Midbrain (tissue), 1 donor: ENCODE measurements around the gene TBC1D2B.
"Not testable (repeated sequence)": the region's sequence is repeated elsewhere in the genome, so short reads cannot be mapped to it uniquely, and the experiment has no call there.

Source experiments
- DNase-seq: peaks from one replicate; lab custom pipeline; 2025; lab: John Stamatoyannopoulos, UW

Gene TBC1D2B

DNA sequence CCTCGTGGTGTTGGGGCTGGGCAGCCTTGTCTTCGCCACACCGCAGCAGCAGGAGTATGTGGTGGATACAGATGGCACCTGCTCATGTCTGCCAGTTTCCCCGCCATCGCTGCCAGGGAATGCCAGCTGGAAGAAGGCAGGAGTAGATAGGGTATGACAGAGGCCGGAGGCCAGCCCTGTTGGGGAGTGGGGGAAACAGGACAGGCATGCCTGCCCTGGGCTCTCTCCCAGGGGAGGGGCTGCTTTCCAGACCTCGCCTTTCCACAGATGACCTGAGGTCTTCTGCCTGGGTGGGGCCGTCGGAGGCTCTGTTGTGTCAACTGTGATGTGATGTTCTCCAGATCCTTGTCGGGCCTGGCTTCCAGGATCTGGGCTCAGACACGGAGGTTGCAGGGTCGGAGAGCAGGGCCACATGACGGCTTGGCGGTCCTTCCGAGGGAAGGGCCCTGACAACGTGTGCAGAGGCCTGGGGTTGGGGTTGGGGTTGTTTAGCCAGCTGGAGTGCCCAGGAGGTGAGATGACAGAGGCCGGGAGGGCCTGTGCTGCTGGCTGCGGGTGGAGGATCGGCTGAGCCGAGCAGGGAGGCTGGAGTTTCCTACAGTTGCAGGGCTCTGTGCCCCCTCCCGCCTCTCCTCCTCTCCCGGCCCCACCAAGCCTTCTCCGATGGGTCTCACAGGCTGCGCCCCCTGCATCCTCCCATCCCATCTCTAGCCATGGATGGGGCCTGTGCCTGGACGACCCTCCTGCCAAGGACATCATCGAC is 102.0 kb downstream of the TBC1D2B start:
- no peak for DNase-seq

DNA sequence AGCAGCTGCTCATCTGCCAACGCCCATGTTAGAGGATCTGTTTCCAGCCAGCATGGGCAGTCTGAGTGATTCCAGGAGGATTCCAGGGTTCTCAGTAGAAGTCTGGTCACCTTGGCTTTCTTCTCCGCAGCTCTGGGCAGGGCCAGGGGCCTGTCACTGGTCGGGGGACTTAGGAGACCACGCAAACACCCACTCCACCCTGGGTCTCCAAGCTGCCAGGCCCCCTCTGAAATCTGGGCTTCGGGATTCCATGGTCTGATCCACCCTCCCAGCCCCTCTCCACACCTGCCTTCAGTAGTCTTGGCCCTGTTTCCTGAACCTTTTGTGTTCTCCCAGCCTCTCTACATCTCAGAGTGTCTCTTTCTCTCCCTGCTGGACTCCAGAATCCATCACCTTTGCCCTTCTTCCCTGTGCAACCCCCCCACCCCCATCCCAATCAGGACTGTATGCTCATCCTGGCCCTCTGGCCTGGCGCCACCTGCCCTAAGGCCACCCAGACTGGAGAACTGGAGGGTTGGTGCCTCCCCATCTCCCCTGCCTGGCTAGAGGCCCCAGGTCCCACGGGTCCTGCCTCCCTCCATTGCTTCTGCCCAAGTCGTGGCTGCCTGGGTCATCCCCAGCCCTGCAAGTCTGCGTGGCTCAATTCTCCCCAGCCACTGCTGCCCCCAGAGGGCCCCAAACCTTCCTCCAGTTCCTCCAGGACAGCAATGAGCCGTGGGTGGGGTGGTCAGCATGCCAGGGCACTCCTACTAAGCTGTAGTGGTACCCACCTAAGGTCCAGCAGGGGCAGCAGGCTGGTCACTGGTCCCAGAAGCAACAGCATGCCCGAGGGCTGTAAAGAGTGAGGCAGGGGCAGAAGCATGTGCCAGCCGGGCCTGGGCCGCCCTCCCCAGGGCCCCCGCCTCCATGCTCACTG is 102.8 kb downstream of the TBC1D2B start:
- no peak for DNase-seq

DNA sequence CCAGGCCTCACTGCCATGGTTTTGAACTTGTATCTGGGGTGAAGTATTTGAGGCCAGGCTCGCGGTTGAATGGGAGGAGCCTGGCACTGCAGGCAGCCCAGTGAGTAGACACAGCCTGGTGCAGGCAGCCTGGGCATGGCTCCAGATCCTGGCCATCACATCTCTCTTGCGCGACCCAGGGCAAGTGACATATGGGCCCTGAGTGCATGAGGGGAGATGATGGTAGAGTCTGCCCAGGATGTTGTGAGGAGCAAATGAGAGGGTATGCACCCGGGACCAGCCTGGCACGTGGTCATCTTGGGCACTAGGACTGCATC is 103.5 kb downstream of the TBC1D2B start:
- DNase-seq, result peak; percentile 9

DNA sequence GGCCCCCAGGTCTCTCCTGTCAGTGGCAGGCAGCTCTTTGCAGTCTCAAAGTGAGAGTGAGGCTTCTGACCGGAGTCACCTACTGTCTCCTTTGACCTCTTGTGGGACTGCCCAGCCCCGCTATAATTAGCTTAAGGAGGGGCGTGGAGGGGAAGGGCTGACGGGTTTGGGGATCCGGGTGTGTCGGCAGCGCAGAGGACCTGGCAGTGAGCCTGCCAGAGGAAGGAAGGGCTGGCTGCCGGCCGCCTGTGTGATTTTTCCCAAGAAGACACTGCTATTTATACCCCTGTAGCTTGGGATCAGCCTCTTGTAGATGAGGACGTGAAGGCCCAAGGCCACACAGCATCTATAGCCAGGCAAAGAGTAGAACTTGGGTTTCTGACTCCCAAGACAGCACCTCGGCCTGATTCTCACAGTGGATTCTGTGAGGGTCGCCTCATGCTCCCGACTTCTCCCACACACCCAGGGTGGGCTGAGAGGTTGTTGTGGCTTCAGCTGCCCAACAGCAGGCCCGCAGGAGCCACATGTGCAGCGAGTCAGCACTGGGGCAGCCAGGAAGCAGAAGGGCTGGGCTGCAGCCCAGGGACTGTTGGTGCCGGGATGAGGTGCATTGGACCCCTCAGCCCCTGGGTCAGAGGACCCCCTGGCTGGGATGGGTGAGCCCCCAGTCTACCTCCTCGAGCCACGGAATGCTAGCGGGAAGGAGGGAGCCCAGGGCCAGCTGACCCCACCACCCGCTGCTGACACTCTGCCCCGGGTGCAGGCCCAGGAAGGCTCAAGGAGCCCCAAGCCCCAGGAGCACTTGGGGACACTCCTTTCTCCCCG is 104.0 kb downstream of the TBC1D2B start:
- DNase-seq, result not testable (repeated sequence)

DNA sequence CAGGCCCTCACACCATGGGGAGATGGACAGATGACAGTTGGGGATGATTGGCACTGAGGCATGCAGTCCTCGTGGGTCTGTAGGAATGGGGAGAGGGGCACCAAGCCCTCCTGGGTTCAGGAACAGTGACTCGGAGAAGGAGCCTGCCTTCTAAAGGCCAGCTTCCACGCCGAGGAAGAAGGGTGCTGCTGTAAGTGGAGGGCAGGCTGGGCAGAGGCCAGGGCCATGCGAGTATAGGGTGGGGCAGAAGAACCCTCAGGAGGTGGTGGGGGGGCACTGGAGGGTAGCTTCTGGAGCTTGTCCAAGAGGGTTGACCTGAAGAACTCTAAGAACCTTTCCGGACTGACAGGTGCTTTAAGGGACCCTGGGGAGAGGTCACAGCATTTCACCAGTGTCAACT is 104.8 kb downstream of the TBC1D2B start:
- DNase-seq, result not testable (repeated sequence)

DNA sequence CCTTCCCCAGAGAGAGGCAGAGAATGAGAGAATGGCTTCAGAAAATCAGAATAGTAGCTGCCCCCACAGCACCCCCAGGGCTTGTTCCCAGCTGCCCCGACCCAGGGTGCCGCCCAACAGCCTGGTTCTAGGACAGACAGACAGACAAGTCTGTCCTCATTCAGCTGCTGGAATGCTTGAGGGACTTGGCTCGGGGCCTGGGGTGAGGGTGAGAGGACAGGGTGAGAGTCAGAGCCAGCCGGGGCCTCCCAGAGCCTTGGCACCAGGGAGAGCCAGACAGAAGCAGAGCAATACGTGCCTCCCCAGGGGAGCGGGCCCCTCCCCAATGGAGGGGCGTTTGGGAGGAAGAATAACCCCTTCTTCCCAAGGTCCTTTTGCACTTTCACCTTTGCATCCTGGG is 105.6 kb downstream of the TBC1D2B start:
- not testable (repeated sequence) for DNase-seq

DNA sequence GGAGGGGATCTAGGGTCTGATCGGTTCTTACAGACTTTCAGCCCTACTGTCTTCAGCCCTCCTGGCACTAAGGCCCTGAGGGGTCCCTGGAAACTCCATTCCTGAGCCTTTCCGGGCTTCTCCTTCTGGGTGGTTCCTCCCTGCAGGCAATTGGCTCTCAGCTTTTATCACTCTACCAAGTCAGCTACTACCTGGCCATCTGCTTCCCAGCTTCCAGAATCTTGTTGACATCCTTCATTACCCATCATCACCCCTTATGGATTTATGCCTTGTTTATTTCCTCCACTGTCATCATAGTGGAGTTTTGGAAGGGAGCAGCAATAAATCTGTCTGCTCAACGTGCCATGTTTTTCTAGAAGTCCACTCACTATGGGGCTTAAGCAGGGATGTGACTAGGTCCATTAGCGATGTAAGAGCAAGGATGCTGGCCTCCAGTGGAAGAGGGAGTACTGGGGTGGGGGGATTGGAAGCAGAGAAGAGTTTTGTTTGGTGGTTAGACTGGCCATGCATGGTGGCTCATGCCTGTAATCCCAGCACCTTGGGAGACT is 106.6 kb downstream of the TBC1D2B start:
- DNase-seq, result not testable (repeated sequence)

DNA sequence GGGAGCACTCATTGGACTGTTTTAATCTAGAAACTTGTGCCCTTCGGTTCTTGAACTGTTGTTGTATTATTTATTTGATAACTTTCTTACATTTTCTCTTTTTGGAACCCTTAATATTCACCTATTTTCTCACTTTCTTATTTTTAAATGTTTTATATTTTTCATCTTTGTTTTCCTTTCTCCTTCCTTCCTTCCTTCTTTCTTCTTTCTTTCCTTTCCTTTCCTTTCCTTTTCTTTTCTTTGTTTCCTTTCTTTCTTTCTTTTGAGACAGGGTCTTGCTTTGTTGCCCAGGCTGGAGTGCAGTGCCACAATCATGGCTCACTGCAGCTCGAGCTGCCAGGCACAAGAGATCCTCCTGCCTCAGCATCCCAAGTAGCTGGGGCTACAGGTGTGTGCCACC is 108.5 kb downstream of the TBC1D2B start:
- no peak for DNase-seq

DNA sequence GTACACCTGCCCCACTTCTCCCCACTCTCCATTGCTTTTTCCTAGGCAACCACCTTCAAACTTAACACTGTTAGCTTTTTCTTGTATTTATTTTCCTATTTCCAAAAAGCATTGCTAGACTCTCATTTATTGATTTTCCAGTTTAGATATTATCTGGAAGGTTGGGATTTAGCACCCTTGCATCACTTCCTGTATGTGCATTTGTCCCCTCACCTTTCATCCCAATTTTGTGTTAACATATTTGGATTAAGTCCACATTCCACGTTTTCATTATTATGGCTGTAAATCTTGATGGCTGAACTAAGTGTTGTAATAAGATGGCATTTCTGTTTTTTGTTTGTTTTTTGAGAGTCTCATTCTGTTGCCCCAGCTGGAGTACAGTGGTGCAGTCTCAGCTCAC is 109.7 kb downstream of the TBC1D2B start:
- DNase-seq, result no peak

DNA sequence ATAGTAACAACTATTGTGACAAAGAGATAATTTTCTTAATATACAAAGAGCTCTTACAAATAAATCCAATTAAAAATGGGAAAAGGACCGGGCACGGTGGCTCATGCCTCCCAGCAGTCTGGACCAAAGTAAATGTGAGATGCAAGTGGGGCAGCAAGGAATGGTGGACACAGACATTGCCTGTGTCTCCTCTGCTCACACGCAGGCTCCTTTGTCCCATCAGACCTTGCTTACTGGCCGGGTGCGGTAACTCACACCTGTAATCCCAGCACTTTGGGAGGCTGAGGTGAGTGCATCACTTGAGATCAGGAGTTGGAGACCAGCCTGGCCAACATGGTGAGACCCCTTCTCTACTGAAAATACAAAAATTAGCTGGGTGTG is 110.3 kb downstream of the TBC1D2B start:
- not testable (repeated sequence) for DNase-seq

DNA sequence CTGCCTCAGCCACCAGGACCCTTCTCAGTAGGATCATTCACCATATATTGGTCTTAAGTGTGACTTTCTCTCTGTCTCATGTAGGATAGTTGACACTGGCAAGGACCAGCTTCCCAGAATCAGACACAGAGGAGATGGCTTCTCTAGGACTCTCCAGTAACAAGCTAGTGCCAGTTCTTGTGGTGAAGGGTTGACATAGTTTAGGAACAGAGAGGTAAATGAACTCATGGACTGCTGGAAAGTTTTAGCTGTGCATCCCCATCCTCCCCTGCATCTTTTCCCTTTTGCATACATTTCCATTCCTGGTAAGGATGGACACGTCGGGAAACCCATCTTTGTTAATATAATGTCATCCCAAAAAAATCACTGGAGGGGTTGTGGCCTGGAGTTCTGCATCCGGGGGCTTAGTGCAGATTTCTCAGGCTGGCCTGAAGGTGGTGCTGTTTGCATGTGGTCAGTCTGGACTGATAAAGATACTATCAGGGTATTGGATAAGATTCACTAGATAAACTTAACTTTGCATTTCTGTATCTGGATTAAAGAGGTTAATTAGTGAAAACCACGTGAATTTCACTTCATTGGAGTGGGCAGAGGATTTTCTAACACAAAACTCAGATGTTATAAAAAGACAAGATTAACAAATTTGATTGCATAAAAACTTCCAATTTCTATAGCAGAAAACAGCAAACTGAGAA is 110.8 kb downstream of the TBC1D2B start:
- peak; percentile 52 for DNase-seq

DNA sequence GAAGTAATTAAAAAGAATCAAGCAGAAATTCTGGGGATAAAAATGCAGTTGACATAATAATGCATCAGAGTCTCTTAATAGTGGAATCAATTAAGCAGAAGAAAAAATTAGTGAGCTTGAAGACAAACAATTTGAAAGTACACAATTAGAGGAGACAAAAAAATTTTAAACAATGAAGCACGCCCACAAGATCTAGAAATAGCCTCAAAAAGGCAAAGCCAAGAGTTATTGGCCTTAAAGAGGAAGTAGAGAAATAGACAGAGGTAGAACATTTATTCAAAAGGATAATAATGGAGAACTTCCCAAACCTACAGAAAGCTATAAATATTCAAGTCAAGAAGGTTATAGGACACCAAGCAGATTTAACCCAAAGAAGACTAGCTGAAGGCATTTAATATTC is 113.3 kb downstream of the TBC1D2B start:
- no peak for DNase-seq

DNA sequence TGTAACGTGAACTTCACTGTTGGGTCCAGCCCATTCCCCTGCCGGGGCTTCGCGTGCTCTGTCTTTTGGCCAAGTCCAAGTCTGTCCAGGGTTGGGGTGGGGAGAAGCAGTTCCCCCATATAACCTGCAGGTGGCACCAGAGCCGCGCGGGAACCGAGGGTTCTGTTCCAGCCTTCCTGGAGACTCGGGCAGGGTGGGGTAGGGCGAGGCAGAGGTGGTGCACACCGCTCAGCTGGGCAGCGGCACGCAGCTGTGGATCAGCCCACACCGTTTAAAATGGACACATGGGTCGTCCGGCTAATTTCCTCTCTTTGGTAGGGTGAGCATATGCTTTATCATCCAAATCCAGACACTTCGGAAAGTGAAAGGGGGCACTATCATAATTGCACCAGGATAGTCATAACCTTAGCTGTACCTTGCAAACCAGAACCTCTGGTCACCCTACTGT is 118.1 kb downstream of the TBC1D2B start:
- peak; percentile 68 for DNase-seq

DNA sequence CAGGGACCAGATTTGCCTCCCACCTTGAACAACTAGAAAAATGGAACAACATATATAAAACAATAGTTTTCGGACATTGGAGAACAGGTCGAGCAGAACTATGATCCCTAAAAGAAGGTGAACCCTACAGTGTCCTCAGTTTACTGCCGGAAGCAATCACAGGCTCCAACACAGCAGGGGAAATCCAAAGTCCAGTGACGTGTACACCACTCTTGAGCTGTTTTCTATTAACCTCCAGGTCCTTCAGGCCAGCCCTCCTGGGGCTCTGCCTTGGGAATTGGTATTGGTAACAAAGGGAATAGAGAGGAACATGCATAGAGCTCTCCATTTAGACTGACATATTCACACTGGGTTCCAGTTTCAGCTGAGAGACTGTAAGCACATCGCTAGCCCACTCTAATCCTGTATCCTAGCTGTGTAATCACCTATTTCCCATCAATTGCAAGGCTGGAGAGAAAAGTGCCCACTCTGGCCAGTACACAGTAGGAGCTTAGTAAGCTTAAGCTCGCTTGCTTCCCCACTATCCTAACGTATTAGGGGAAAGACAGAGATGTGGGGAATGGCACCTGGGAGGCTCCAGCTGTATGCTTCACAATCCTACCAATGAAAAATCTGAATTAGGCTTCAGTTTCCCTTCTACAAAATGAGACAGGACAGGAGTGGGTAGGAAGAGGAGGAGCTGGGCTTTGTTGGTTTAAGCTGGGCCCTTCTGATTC is 118.6 kb downstream of the TBC1D2B start:
- not testable (repeated sequence) for DNase-seq

DNA sequence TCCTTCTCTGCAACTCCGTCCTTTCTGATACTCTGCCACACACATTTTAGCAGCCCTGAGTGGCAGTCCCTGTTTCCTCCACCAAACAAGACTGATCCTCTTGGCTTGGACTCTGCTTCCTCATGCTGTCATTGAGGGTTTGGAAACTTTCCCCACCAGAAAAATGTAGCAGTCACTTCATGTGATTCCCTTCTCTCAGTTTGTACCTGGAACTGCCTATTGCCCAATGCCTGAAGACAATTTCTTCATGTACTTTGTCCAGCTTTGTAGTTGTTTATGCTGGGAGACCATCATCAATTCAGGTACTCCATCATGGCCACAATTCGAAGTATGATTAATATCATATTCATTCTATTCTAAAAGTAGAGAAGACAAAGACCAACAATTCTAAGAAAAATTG is 119.5 kb downstream of the TBC1D2B start:
- DNase-seq, result not testable (repeated sequence)

DNA sequence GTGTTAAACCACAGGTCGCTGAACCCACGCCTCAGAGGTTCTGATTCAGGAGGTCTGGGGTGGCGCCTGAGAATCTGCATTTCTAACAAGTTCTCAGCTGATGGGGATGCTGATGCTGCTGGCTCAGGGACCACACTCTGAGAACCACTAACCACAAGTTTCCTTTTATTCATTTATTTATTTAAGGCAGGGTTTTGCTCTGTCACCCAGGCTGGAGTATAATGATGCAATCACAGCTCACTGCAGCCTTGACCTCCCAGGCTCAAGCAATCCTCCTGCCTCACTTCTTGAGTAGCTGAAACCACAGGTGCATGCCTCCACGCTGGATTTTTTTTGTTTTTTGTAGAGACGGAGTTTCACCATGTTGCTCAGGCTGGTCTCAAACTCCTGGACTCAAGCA is 123.6 kb downstream of the TBC1D2B start:
- not testable (repeated sequence) for DNase-seq

DNA sequence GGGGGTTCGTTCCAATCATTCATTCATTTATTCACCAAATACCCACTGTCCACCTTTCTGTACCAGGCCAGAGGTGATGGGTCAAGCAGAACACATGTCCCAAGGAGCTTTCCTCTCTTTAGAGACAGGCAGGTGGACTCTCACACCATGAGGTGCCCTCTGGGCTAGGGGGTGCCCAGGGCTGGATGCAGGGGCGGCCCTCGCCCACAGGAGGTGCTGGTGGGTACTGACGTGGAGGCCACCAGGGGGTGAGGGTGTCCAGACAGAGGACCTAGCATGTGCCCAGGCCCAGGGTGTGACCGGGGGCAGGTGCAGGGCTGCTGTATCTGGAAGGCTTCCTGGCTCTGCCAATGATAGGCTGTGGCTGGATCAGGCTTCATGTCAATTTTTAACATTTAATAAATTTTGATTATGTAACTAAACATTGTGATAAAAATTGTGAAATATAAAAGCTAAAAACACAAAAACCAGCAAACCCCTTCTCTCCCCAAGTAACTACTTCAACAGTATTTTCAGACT is 124.5 kb downstream of the TBC1D2B start:
- DNase-seq, result not testable (repeated sequence)

DNA sequence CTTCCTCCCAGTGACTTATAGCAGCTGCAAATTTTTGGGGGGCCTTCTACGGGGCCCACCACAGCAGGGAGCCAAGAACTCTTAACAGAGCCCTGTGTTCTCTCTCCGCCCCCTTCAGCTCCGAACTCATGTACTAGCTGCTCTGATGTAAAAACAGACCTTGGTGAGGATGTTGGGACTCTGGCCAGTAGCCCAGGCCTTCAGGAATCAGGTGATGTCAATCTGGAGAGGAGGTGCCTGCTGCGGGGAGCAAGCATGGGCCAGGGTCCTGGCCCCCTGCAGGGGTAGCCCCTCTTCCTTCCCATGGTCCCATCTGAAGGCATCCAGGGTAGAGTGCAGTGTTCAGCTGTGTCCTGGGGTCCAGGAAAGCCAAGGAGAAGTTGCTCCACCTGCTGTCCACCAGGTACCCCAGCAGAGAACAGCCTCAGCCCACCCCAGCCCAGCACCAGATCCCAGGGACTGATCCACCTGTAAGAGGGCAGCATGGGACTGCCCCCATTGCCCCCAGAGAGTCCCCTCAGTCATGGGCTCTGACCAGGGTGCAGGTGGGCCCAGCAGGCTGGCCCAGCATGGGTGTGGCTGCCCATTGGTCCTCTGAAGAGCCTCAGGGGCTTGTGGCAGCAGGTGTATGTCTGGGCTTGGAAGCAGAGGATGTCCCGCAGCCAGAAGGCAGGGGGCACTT is 126.3 kb downstream of the TBC1D2B start:
- DNase-seq, result not testable (repeated sequence)

DNA sequence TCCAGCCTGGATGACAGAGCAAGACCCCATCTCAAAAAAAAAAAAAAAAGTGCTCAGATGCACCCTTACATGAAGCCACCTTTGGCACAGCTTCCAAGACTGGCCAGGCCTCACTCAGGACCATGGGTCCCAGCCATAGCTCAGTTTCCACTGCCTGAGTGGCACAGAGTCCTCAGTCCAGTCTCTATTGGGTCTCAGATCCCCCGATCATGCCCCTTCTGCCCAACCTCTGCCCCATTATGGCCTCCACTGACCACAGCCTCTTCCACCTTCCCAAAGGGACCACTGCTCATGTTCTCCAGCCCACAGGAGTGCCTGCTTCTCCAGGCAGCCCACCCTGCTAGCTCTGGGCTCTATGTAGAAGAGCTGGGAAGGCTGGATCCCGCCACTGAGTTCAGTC is 127.0 kb downstream of the TBC1D2B start:
- not testable (repeated sequence) for DNase-seq

DNA sequence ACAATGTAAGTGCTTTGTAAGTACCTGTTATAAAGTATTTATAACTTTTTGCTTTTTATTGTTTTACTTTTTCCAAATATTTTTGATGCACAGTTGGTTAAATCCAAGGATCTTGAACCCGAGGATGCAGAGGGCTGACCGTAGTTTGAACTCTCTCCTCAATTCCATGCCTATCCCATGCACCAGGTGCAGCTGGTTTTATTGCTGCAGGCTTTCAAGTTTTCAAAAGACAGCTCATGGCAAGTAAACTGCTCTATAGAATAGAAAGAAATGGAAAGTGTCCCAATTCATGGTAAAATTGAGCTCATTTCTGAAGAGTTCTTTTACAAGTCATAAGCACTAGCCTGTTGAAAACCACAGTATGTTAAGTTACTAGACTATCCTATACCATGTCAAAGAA is 131.9 kb downstream of the TBC1D2B start:
- no peak for DNase-seq
